MM.1S (cell line): ENCODE data around the gene UBAC1.

ENCODE experiments used
- CTCF ChIP-seq: fragments of 300-600 bp; sonication (generic); IDR thresholded peaks from 2 replicates; pipeline ENCODE4 v1.5.1; 2016; ENCODE audit warnings: antibody characterized with exemption, low read length, mixed read lengths
- EZH2phosphoT487 ChIP-seq: fragments of 300-600 bp; sonication (generic); IDR thresholded peaks from 2 replicates; pipeline ENCODE4 v1.6.1; 2018; ENCODE audit warnings: antibody characterized with exemption, low read length

- TF ChIP-seq CTCF (no peak), EZH2phosphoT487 (no peak)
Observed at GRCh38 chr9:135976944-135977343, 15.8 kb upstream of the UBAC1 start.
